ENCODE data around the gene FAM3A. TPM values are rescaled to one million over a fixed set of nuclear protein-coding genes. Genes with fewer than 3 reads are reported as not detected.

Gene FAM3A
- total RNA-seq, 1 experiment from 2014 or later: 15.6 TPM

GRCh38 chrX:154539077-154539476, 23.0 kb upstream of the FAM3A start:
- H4K20me1 ChIP-seq (ENCODE audit: insufficient read depth): no peaks in the 10 kb centered on the region
- peaks cover 0 to 11% of the 10 kb centered on the region in 2 experiments; a peak in 2 of 4 replicates for H3K36me3 ChIP-seq (ENCODE audit: control insufficient read depth in 1 of 2, insufficient read depth in 2 of 2, low read length in 2 of 2)
- intact Hi-C loops (cut with micrococcal nuclease): no loop called here
- no peak for TF ChIP-seq ATF3 (IDR thresholded peaks at IDR 0.05)
- TF ChIP-seq REST (IDR thresholded peaks at IDR 0.05; ENCODE audit: low read depth): no peak
- TF ChIP-seq JUND (IDR thresholded peaks at IDR 0.05): no peak
- no peak for TF ChIP-seq YY1 (IDR thresholded peaks at IDR 0.05; ENCODE audit: extremely low read depth, insufficient replicate concordance, low read depth, low read length)
- no peak for TF ChIP-seq SRF (IDR thresholded peaks at IDR 0.05; ENCODE audit: low read depth)
- TF ChIP-seq CTCF (IDR thresholded peaks at IDR 0.05 in 2 of 3, conservative IDR thresholded peaks at IDR 0.05 in 1 of 3; ENCODE audit: borderline replicate concordance in 1 of 3, insufficient read depth in 1 of 3, low read depth in 2 of 3, low read length in 2 of 3): no peak
- no peak for TF ChIP-seq ZNF274 (IDR thresholded peaks at IDR 0.05; ENCODE audit: low read depth, low read length)
- H3K27me3 ChIP-seq (ENCODE audit: insufficient read depth, low read length): no peaks in the 10 kb centered on the region
- ATAC-seq (no peak), DNase-seq (ENCODE audit: low read depth, low spot score) (no peak)
- CTCF ChIA-PET: no interaction called here
- POLR2A ChIA-PET: no interaction called here
- H3K9me2 ChIP-seq (ENCODE audit: insufficient read depth): no peaks in the 10 kb centered on the region
- no peak overlapping the region for H2AFZ ChIP-seq (ENCODE audit: low read depth, low read length, poor library complexity, severe bottlenecking)
- no peak overlapping the region for H3K9ac ChIP-seq (ENCODE audit: low read length)
- H3K4me3 ChIP-seq (replicated peaks in 1 of 2; ENCODE audit: low read depth in 1 of 2, low read length in 2 of 2): no peak overlapping the region
- H3K4me2 ChIP-seq (ENCODE audit: low read length): no peak overlapping the region
- H3K4me1 ChIP-seq (ENCODE audit: control insufficient read depth in 1 of 2, insufficient read depth in 2 of 2, low read length in 2 of 2): peaks cover 20 to 27% of the 10 kb centered on the region in 2 experiments
- no TSS peak for BruUV-seq (replicated peaks)
- RAD21 ChIA-PET (ENCODE audit: low non-redundant PET in 1 of 2, low total read pairs in 2 of 2, uncharacterized antibody in 2 of 2, unreplicated experiment in 2 of 2): no interaction called here
- no peak overlapping the region for H3K27ac ChIP-seq (ENCODE audit: low read depth, low read length)
- H3K9me3 ChIP-seq (ENCODE audit: control insufficient read depth in 1 of 2, insufficient read depth in 1 of 2, low read depth in 1 of 2, low read length in 2 of 2): no peaks in the 10 kb centered on the region
- 0 out of 2 replicates have a peak, but pooled peaks cover 3% of the 10 kb centered on the region for H3K79me2 ChIP-seq (ENCODE audit: insufficient read depth, low read length)
